Vein endothelial cell (primary cell): Measurements from ENCODE around the gene GRAMD1C. TPM values are rescaled to one million over a fixed set of nuclear protein-coding genes. Genes with fewer than 3 reads are reported as not detected.

Source experiments
- total RNA-seq: library from RNA; depleted of rRNA; stranded (reverse); fragments of >200 nt; gene quantifications from 2 replicates; pipeline ENCODE4 v1.2.3, GENCODE V29; 2012

GRAMD1C gene
- 26.8 and 43.2 TPM in 2 replicates for total RNA-seq

DNA sequence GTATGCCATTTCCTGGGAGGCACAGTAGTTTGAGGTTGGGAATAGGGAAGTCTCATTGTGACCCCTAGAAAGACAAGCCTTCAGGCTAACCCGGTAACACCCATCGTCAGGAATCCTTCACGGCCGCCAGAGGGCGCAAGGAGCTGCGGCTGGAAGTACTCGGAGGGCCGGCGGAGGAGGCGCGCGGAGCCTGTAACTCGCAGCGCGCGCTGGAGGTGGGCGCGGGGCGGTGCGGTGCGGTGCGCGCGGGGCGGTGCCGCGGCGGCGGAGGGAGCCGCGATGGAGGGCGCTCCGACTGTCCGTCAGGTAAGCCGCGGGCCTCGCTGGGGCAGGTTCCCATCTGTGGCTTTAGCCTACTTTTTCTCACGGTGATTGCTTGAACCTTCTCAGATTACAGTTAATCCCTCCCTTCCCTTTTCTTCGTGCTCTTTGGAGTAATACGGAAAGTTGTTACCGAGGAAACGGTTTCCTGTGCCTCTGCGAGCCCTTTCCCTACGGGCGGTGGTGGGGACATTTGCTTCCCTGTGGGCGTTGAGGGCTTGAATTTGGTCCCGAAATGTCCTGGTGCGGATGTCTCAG lies at the start of gene GRAMD1C:
Gene GRAMD1C (plus strand): TSS at position 158 of the 579 bp plus-strand sequence. CDS start 122 bp downstream, at position 280.

GRCh38 chr3:113947372-113948014 lies 108.9 kb downstream of the GRAMD1C start, which contains the start of gene ZDHHC23:
ZDHHC23 (plus strand) TSS chr3:113948013; CDS start chr3:113948803, 790 bp downstream.

Other genes with a start within 250 kb of the GRAMD1C start
- 13.0 and 13.7 TPM in 2 replicates for gene USF3, start 142.1 kb upstream of the GRAMD1C start, total RNA-seq
- 174 and 199 TPM in 2 replicates for gene NAA50, start 92.5 kb upstream of the GRAMD1C start, total RNA-seq
- 107 and 131 TPM in 2 replicates for gene ATP6V1A, start 91.8 kb upstream of the GRAMD1C start, total RNA-seq
- gene ZDHHC23, start 109.2 kb downstream of the GRAMD1C start, total RNA-seq = 4.2 and 6.3 TPM in 2 replicates
- gene CCDC191, start 217.7 kb downstream of the GRAMD1C start, total RNA-seq = 2.6 and 2.8 TPM in 2 replicates
- gene QTRT2, start 217.9 kb downstream of the GRAMD1C start, total RNA-seq = 31.0 and 36.8 TPM in 2 replicates